AG10803 (cell line): ENCODE data around the gene ZG16B.
A peak's percentile ranks its signal among the peaks of the same experiment; 100 is the strongest.

ENCODE experiments used
- DNase-seq: peaks from one replicate; pipeline ENCODE4 v3.0.0; 2010; ENCODE audit warnings: low read depth
- H3K4me3 ChIP-seq: 2 replicates; pipeline ENCODE4 v1.5.1; 2011; ENCODE audit warnings: mild to moderate bottlenecking, low read length, control low read depth
- CTCF ChIP-seq: conservative IDR thresholded peaks from 2 replicates; pipeline ENCODE4 v1.5.1; 2011; ENCODE audit warnings: mild to moderate bottlenecking, low read length, control low read depth, inconsistent platforms

The ZG16B gene

GRCh38 chr16:2833776-2834175 is 3.7 kb downstream of the ZG16B start:
- H3K4me3 ChIP-seq, result no peak overlapping the region
- no peak for DNase-seq
- TF ChIP-seq CTCF, result no peak

GRCh38 chr16:2834968-2835367 is 4.9 kb downstream of the ZG16B start:
- no peak for TF ChIP-seq CTCF
- no peak for DNase-seq
- no peak overlapping the region for H3K4me3 ChIP-seq

- TF ChIP-seq CTCF, result peak; percentile 6; the same call in 1 of the 2 replicates
- peak; percentile 100 for DNase-seq
- no peak overlapping the region; the same call in 1 of the 2 replicates for H3K4me3 ChIP-seq
These were observed 5.8 kb downstream of the ZG16B start for GRCh38 chr16:2835638-2836493.

- DNase-seq, result no peak
- no peak for TF ChIP-seq CTCF
- no peak overlapping the region for H3K4me3 ChIP-seq
These were observed 6.8 kb downstream of the ZG16B start for GRCh38 chr16:2836646-2837508.

- peak; percentile 85 for TF ChIP-seq CTCF
- DNase-seq, result peak; percentile 79
- H3K4me3 ChIP-seq, result no peak overlapping the region
These were observed 8.8 kb downstream of the ZG16B start for GRCh38 chr16:2838928-2839327.

- H3K4me3 ChIP-seq, result no peak overlapping the region
- DNase-seq, result no peak
- TF ChIP-seq CTCF, result no peak
These were observed 9.7 kb downstream of the ZG16B start for GRCh38 chr16:2839650-2840450.
